Measurements from ENCODE around the gene OLFML2B. TPM values are rescaled to one million over a fixed set of nuclear protein-coding genes. Genes with fewer than 3 reads are reported as not detected.
A peak's percentile ranks its signal among the peaks of the same experiment; 100 is the strongest.
"Not testable (repeated sequence)": the region's sequence is repeated elsewhere in the genome, so short reads cannot be mapped to it uniquely, and the experiment has no call there.

The OLFML2B gene
- total RNA-seq, 4 donors from 2014 or later, result 18.6 to 42.3 (median 20.9) TPM

GRCh38 chr1:162062542-162063015 lies 38.9 kb upstream of the OLFML2B start:
- H3K36me3 ChIP-seq, result no peaks in the 10 kb centered on the region
- H3K27me3 ChIP-seq, result peaks cover 0 to 8% of the 10 kb centered on the region in 2 donors
- H3K4me1 ChIP-seq, result no peaks in the 10 kb centered on the region
- no peak for DNase-seq (ENCODE audit: low spot score in 2 of 2)
- no peak for TF ChIP-seq EP300 (IDR thresholded peaks at IDR 0.05)
- TF ChIP-seq, protein P1, sequence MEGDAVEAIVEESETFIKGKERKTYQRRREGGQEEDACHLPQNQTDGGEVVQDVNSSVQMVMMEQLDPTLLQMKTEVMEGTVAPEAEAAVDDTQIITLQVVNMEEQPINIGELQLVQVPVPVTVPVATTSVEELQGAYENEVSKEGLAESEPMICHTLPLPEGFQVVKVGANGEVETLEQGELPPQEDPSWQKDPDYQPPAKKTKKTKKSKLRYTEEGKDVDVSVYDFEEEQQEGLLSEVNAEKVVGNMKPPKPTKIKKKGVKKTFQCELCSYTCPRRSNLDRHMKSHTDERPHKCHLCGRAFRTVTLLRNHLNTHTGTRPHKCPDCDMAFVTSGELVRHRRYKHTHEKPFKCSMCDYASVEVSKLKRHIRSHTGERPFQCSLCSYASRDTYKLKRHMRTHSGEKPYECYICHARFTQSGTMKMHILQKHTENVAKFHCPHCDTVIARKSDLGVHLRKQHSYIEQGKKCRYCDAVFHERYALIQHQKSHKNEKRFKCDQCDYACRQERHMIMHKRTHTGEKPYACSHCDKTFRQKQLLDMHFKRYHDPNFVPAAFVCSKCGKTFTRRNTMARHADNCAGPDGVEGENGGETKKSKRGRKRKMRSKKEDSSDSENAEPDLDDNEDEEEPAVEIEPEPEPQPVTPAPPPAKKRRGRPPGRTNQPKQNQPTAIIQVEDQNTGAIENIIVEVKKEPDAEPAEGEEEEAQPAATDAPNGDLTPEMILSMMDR (IDR thresholded peaks at IDR 0.05), result no peak
- TF ChIP-seq POLR2A (IDR thresholded peaks at IDR 0.05), result no peak
- H3K9me3 ChIP-seq, result no peaks in the 10 kb centered on the region
- no peak overlapping the region for H3K4me3 ChIP-seq
- WGBS, 2 donors, result 57 to 72% methylated on average over 4 of the region's 4 CpGs
- H3K27ac ChIP-seq, result no peak overlapping the region

- Histone ChIP-seq H3K4me1 (peaks cover 0 to 5% (median 0%) of the 10 kb centered on the region in 4 donors), H3K27me3 (peaks cover 0 to 4% of the 10 kb centered on the region in 2 donors), H3K27ac (no peak overlapping the region), H3K36me3 (no peaks in the 10 kb centered on the region), H3K9me3 (no peaks in the 10 kb centered on the region), H3K4me3 (no peak overlapping the region)
- TF ChIP-seq POLR2A (IDR thresholded peaks at IDR 0.05) (no peak), EP300 (IDR thresholded peaks at IDR 0.05) (no peak)
- TF ChIP-seq, protein P1 (IDR thresholded peaks at IDR 0.05), result no peak
- 77 to 95% methylated on average over 1 of the region's 1 CpG for WGBS, 2 donors
- no peak for DNase-seq (ENCODE audit: low spot score in 2 of 2)
Measured at GRCh38 chr1:162060314-162060713, 36.6 kb upstream of the OLFML2B start.

DNA sequence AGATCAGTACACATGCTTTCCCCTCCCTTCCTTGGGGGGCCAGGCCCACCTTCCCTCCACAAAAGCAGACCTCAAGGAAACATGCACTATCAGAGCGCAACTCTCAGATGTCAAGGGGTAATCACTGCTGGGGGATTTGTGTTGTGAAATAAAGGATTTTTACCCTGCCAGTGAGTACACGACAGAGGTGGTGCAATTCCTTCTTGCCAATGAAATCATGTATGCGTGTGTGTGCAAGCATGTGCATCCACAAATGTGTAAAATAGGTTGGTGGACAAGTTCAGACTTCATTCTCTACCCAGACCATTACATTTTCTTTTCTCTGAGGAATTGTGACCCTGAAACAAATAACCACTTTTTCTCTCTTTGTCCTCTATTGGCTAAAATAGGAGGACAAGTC lies 36.1 kb upstream of the OLFML2B start:
- WGBS, 2 donors, result 74 to 80% methylated on average over 3 of the region's 3 CpGs
- H3K36me3 ChIP-seq, result no peaks in the 10 kb centered on the region
- DNase-seq (ENCODE audit: low spot score in 2 of 2), result no peak
- no peaks in the 10 kb centered on the region for H3K9me3 ChIP-seq
- H3K27me3 ChIP-seq, result no peaks in the 10 kb centered on the region
- peaks cover 0 to 5% (median 0%) of the 10 kb centered on the region in 4 donors for H3K4me1 ChIP-seq
- no peak overlapping the region for H3K27ac ChIP-seq
- H3K4me3 ChIP-seq, result no peak overlapping the region
- TF ChIP-seq, protein P1 (IDR thresholded peaks at IDR 0.05), result no peak
- TF ChIP-seq EP300 (IDR thresholded peaks at IDR 0.05) (no peak), POLR2A (IDR thresholded peaks at IDR 0.05) (no peak)

DNA sequence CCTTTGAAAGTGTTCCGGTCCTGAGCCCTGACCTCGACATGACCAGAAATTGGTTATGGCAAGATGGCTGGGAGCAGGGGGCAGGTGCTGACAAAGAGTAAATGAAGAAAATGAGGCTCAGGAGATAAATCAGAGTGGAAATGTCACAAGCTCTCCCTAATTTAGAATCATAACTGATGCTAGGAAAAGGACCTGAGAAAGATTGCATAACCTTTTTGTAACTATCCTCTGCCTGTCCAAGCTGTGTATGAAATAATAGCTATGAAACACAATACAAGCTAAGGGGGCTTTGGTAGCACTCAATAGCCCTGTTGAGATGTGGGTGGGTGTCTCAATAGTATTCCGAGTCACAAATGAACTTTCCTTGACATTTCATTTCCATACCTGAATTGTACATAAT lies 32.9 kb upstream of the OLFML2B start:
- DNase-seq (ENCODE audit: low spot score in 2 of 2), result no peak
- no peaks in the 10 kb centered on the region for H3K27me3 ChIP-seq
- H3K4me3 ChIP-seq, result no peak overlapping the region
- H3K36me3 ChIP-seq, result no peaks in the 10 kb centered on the region
- no peak for TF ChIP-seq POLR2A (IDR thresholded peaks at IDR 0.05)
- H3K27ac ChIP-seq, result no peak overlapping the region
- H3K4me1 ChIP-seq, result peaks cover 0 to 5% (median 0%) of the 10 kb centered on the region in 4 donors
- H3K9me3 ChIP-seq, result no peaks in the 10 kb centered on the region
- 91 to 92% methylated on average over 3 of the region's 3 CpGs for WGBS, 2 donors

GRCh38 chr1:162056043-162056442 lies 32.4 kb upstream of the OLFML2B start:
- no peak for TF ChIP-seq EP300 (IDR thresholded peaks at IDR 0.05)
- no peak for TF ChIP-seq POLR2A (IDR thresholded peaks at IDR 0.05)
- TF ChIP-seq, protein P1 (IDR thresholded peaks at IDR 0.05), result peak; percentile 83 to 92 (median 86)
- Histone ChIP-seq H3K4me3 (no peak overlapping the region), H3K27ac (no peak overlapping the region), H3K4me1 (peaks cover 0 to 5% (median 0%) of the 10 kb centered on the region in 4 donors), H3K27me3 (no peaks in the 10 kb centered on the region), H3K9me3 (no peaks in the 10 kb centered on the region), H3K36me3 (no peaks in the 10 kb centered on the region)
- 23 to 34% methylated on average over 3 of the region's 3 CpGs for WGBS, 2 donors
- peak; percentile 31 to 80 for DNase-seq (ENCODE audit: low spot score in 2 of 2)

- no peak for DNase-seq (ENCODE audit: low spot score in 2 of 2)
- WGBS, 2 donors, result 55 to 58% methylated on average over 3 of the region's 3 CpGs
- Histone ChIP-seq H3K36me3 (no peaks in the 10 kb centered on the region), H3K4me1 (peaks cover 0 to 5% (median 0%) of the 10 kb centered on the region in 4 donors), H3K27ac (no peak overlapping the region), H3K27me3 (no peaks in the 10 kb centered on the region), H3K9me3 (no peaks in the 10 kb centered on the region), H3K4me3 (no peak overlapping the region)
- TF ChIP-seq, protein P1 (IDR thresholded peaks at IDR 0.05), result no peak
- TF ChIP-seq EP300 (IDR thresholded peaks at IDR 0.05) (no peak), POLR2A (IDR thresholded peaks at IDR 0.05) (no peak)
Measured at GRCh38 chr1:162055062-162055461, 31.4 kb upstream of the OLFML2B start.

DNA sequence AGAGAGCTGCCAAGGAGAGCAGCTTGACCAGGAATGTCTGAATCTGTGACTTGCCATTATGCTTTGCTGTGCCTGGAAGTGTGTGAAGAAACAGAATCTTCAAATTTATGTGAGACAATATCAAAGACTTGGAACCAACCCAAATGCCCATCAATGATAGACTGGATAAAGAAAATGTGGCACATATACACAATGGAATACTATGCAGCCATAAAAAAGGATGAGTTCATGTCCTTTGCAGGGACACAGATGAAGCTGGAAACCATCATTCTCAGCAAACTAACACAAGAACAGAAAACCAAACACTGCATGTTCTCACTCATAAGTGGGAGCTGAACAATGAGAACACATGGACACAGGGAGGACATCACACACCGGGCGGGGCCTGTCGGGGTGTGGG lies 30.3 kb upstream of the OLFML2B start:
- H3K27me3 ChIP-seq; H3K36me3 ChIP-seq; DNase-seq (ENCODE audit: low spot score in 2 of 2); H3K4me1 ChIP-seq; H3K27ac ChIP-seq; H3K4me3 ChIP-seq; H3K9me3 ChIP-seq: not testable (repeated sequence)
- 96 to 98% methylated on average over 3 of the region's 3 CpGs for WGBS, 2 donors
